Panc1 (cell line): Measurements from ENCODE around the gene TMC7. TPM values are rescaled to one million over a fixed set of nuclear protein-coding genes. Genes with fewer than 3 reads are reported as not detected.
A peak's percentile ranks its signal among the peaks of the same experiment; 100 is the strongest.

Experiments
- ATAC-seq: fragments of 200-7000 bp; cut with Tn5 transposase; 2 replicates; pipeline ENCODE4 v1.9.1; 2020; ENCODE audit warnings: mild to moderate bottlenecking, moderate library complexity
- BruUV-seq: library from RNA; stranded (reverse); fragments of 400-500 nt; replicated peaks from 2 replicates; lab custom pipeline; 2021; lab: Mats Ljungman, UMichigan
- CTCF ChIA-PET: fragments of 300-600 bp; sonication (Branson Sonifier 250); formaldehyde crosslinking; loops from one replicate; lab custom pipeline; 2022; ENCODE audit warnings: antibody characterized with exemption; lab: Charles Lee
- POLR2A ChIA-PET: fragments of 300-600 bp; sonication (Branson Sonifier 250); formaldehyde crosslinking; loops from one replicate; lab custom pipeline; 2022; ENCODE audit warnings: antibody characterized with exemption; lab: Charles Lee
- DNase-seq: peaks from one replicate; pipeline ENCODE4 v3.0.0-alpha.2; 2010; ENCODE audit warnings: low read depth, low spot score
- H3K27ac ChIP-seq: 2 replicates; pipeline ENCODE4 v1.5.1; 2011; ENCODE audit warnings: mild to moderate bottlenecking, low read length, inconsistent platforms
- H3K27me3 ChIP-seq: fragments of 200-500 bp; sonication (Bioruptor generic); 2 replicates; pipeline ENCODE4 v1.6.0; 2014; ENCODE audit warnings: low read length, inconsistent platforms; ENCODE audit not compliant: control insufficient read depth, insufficient read depth
- H3K36me3 ChIP-seq: fragments of 200-500 bp; sonication (Bioruptor generic); 2 replicates; pipeline ENCODE4 v1.5.1; 2014; ENCODE audit warnings: inconsistent platforms, mild to moderate bottlenecking, low read length, moderate library complexity; ENCODE audit not compliant: control insufficient read depth, insufficient read depth
- H3K4me1 ChIP-seq: 2 replicates; pipeline ENCODE4 v1.5.1; 2011; ENCODE audit warnings: inconsistent platforms, mild to moderate bottlenecking, low read length, moderate library complexity; ENCODE audit not compliant: control insufficient read depth, insufficient read depth
- H3K4me3 ChIP-seq, 2 experiments: 2 replicates each; pipeline ENCODE4 v1.5.1; 2011 to 2012; ENCODE audit warnings: low read depth in 2 of 2, low read length in 2 of 2, mild to moderate bottlenecking in 2 of 2, inconsistent platforms in 1 of 2, moderate library complexity in 1 of 2
- H3K9me3 ChIP-seq: fragments of 200-500 bp; sonication (Bioruptor generic); 2 replicates; pipeline ENCODE4 v1.5.1; 2014; ENCODE audit warnings: low read depth, mild to moderate bottlenecking, inconsistent platforms, low read length, moderate library complexity; ENCODE audit not compliant: control insufficient read depth, insufficient read depth
- POLR2AphosphoS5 ChIP-seq: IDR thresholded peaks from 2 replicates; pipeline ENCODE4 v1.6.1; 2012; ENCODE audit warnings: mild to moderate bottlenecking, low read depth, low read length, moderate library complexity
- SIN3A ChIP-seq: IDR thresholded peaks from 2 replicates; pipeline ENCODE4 v1.6.1; 2012; ENCODE audit warnings: low read depth, mild to moderate bottlenecking, low read length, moderate library complexity, borderline replicate concordance; ENCODE audit not compliant: insufficient read depth
- TCF7L2 ChIP-seq: IDR thresholded peaks from 2 replicates; pipeline ENCODE4 v1.6.1; 2011; ENCODE audit warnings: mild to moderate bottlenecking, low read depth, low read length, inconsistent platforms
- in situ Hi-C: cut with HindIII; loops from 2 replicates; pipeline ENCODE4 v1.10.0; 2016; ENCODE audit warnings: low sequenced_read_pairs, low pct_unique_long_range_greater_than_20kb
- intact Hi-C: fragments of 100-400 bp; cut with micrococcal nuclease; formaldehyde crosslinking; loops from one replicate; pipeline ENCODE4 v1.10.0; 2022; ENCODE audit not compliant: unreplicated experiment
- total RNA-seq: library from RNA; stranded (reverse); gene quantifications from one replicate; pipeline ENCODE4 v1.2.1, GENCODE V29; 2021; ENCODE audit not compliant: unreplicated experiment
- TF ChIP-seq, protein P1 (sequence below): fragments of 450-650 bp; IDR thresholded peaks from 2 replicates; pipeline ENCODE4 v1.5.1; 2017; ENCODE audit warnings: mild to moderate bottlenecking
- TF ChIP-seq, protein P2 (sequence below), 2 experiments: IDR thresholded peaks; 2 replicates each; pipeline ENCODE4 v1.6.1; 2011 to 2012; ENCODE audit warnings: low read depth in 2 of 2, control low read depth in 1 of 2, low read length in 1 of 2, mild to moderate bottlenecking in 1 of 2, moderate library complexity in 1 of 2; ENCODE audit not compliant: insufficient read depth in 1 of 2

The TMC7 gene
- total RNA-seq, 1 experiment from 2014 or later, result 5.1 TPM

GRCh38 chr16:19008245-19009169 is 24.8 kb downstream of the TMC7 start:
- intact Hi-C loops (no loop called here), in situ Hi-C loops (no loop called here)
- peaks cover 4% of the 10 kb centered on the region; the same call in 1 of the 2 replicates for H3K9me3 ChIP-seq
- no TSS peak for BruUV-seq
- no peaks in the 10 kb centered on the region for H3K27me3 ChIP-seq
- TF ChIP-seq TCF7L2 (no peak), POLR2AphosphoS5 (no peak), SIN3A (no peak)
- TF ChIP-seq, protein P1, sequence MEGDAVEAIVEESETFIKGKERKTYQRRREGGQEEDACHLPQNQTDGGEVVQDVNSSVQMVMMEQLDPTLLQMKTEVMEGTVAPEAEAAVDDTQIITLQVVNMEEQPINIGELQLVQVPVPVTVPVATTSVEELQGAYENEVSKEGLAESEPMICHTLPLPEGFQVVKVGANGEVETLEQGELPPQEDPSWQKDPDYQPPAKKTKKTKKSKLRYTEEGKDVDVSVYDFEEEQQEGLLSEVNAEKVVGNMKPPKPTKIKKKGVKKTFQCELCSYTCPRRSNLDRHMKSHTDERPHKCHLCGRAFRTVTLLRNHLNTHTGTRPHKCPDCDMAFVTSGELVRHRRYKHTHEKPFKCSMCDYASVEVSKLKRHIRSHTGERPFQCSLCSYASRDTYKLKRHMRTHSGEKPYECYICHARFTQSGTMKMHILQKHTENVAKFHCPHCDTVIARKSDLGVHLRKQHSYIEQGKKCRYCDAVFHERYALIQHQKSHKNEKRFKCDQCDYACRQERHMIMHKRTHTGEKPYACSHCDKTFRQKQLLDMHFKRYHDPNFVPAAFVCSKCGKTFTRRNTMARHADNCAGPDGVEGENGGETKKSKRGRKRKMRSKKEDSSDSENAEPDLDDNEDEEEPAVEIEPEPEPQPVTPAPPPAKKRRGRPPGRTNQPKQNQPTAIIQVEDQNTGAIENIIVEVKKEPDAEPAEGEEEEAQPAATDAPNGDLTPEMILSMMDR, result no peak
- TF ChIP-seq, protein P2, sequence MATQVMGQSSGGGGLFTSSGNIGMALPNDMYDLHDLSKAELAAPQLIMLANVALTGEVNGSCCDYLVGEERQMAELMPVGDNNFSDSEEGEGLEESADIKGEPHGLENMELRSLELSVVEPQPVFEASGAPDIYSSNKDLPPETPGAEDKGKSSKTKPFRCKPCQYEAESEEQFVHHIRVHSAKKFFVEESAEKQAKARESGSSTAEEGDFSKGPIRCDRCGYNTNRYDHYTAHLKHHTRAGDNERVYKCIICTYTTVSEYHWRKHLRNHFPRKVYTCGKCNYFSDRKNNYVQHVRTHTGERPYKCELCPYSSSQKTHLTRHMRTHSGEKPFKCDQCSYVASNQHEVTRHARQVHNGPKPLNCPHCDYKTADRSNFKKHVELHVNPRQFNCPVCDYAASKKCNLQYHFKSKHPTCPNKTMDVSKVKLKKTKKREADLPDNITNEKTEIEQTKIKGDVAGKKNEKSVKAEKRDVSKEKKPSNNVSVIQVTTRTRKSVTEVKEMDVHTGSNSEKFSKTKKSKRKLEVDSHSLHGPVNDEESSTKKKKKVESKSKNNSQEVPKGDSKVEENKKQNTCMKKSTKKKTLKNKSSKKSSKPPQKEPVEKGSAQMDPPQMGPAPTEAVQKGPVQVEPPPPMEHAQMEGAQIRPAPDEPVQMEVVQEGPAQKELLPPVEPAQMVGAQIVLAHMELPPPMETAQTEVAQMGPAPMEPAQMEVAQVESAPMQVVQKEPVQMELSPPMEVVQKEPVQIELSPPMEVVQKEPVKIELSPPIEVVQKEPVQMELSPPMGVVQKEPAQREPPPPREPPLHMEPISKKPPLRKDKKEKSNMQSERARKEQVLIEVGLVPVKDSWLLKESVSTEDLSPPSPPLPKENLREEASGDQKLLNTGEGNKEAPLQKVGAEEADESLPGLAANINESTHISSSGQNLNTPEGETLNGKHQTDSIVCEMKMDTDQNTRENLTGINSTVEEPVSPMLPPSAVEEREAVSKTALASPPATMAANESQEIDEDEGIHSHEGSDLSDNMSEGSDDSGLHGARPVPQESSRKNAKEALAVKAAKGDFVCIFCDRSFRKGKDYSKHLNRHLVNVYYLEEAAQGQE (IDR thresholded peaks at IDR 0.05; ENCODE audit: insufficient read depth in 1 of 2, low read depth in 2 of 2, low read length in 1 of 2), result no peak
- H3K4me1 ChIP-seq, result peaks cover 8% of the 10 kb centered on the region
- H3K36me3 ChIP-seq, result no peaks in the 10 kb centered on the region
- no peak overlapping the region for H3K27ac ChIP-seq
- ATAC-seq (peak; percentile 46), DNase-seq (no peak)
- POLR2A ChIA-PET, result interaction anchor here (0.6 kb wide), 1 partner anchor 61 kb away, joined by 10 read pairs; no protein-coding TSS in a partner anchor
- CTCF ChIA-PET, result no interaction called here
- no peak overlapping the region for H3K4me3 ChIP-seq

DNA sequence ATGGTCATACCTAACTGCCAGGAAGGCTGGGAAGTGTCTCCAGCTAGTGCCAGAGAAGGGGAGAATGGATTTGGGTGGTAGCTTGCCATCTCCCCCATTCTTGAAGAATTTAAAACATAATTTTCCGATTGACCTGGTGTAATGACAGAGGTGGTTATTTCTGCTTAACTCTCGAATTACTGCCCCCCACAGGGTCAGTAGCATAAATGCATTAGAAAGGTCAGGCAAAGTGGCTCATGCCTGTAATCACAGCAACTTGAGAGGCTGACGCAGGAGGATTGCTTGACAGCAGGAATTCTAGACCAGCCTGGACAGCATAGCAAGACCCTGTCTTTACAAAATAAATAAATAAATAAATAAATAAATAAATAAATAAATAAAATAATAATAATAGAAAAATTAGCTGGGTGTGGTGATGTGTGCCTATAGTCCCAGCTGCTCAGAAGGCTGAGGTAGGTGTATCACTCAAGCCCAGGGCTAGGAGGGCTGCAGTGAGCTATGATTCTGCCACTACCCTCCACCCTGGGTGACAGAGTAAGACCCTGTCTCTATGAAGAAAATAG is 27.5 kb downstream of the TMC7 start:
- Histone ChIP-seq H3K36me3 (no peaks in the 10 kb centered on the region), H3K4me3 (no peak overlapping the region), H3K4me1 (no peaks in the 10 kb centered on the region), H3K9me3 (peaks cover 4% of the 10 kb centered on the region; the same call in 1 of the 2 replicates), H3K27ac (no peak overlapping the region), H3K27me3 (no peaks in the 10 kb centered on the region)
- ChIA-PET POLR2A (no interaction called here), CTCF (interaction anchor here (1.9 kb wide), 1 partner anchor 27 kb away, joined by 8 read pairs; the partner anchor contains the start of gene TMC7)
- in situ Hi-C loops, result no loop called here
- TF ChIP-seq, protein P1, result no peak
- TF ChIP-seq, protein P2 (IDR thresholded peaks at IDR 0.05; ENCODE audit: insufficient read depth in 1 of 2, low read depth in 2 of 2, low read length in 1 of 2), result no peak
- TF ChIP-seq POLR2AphosphoS5 (no peak), TCF7L2 (no peak), SIN3A (no peak)
- intact Hi-C loops, result no loop called here
- ATAC-seq (no peak), DNase-seq (no peak)
- no TSS peak for BruUV-seq
